IPS DF 6.9 (cell line): Measurements from ENCODE around the gene PDE7B.

ENCODE experiments used
- DNase-seq: peaks from one replicate; pipeline ENCODE4 v3.0.0-alpha.2; 2013; ENCODE audit warnings: low read depth, low spot score
- H3K27ac ChIP-seq: one replicate; pipeline ENCODE4 v1.5.1; 2013; ENCODE audit warnings: low read length, control low read depth
- H3K27me3 ChIP-seq: 2 replicates; pipeline ENCODE4 v1.6.1; 2013; ENCODE audit warnings: mild to moderate bottlenecking, low read length; ENCODE audit not compliant: control insufficient read depth, insufficient read depth
- H3K36me3 ChIP-seq: 2 replicates; pipeline ENCODE4 v1.6.1; 2013; ENCODE audit warnings: low read length; ENCODE audit not compliant: control insufficient read depth, insufficient read depth
- H3K4me1 ChIP-seq: 2 replicates; pipeline ENCODE4 v1.6.1; 2013; ENCODE audit warnings: low read length; ENCODE audit not compliant: control insufficient read depth, insufficient read depth
- H3K4me3 ChIP-seq: 2 replicates; pipeline ENCODE4 v1.5.1; 2013; ENCODE audit warnings: mild to moderate bottlenecking, low read length
- H3K9me3 ChIP-seq: 2 replicates; pipeline ENCODE4 v1.6.1; 2013; ENCODE audit warnings: low read length, inconsistent platforms; ENCODE audit not compliant: control insufficient read depth, insufficient read depth
- WGBS: extraction: QIAGEN DNeasy Blood & Tissue Kit; methylation state at CpG from one replicate; pipeline ENCODE4 v1.1.7; 2013; ENCODE audit warnings: mixed read lengths, missing lambda C conversion rate; ENCODE audit not compliant: insufficient read length, insufficient coverage; 5-methylcytosine and 5-hydroxymethylcytosine counted together

The PDE7B gene

GRCh38 chr6:135922746-135923145 is 71.2 kb downstream of the PDE7B start:
- no peaks in the 10 kb centered on the region for H3K9me3 ChIP-seq
- H3K4me3 ChIP-seq: no peak overlapping the region
- no peak for DNase-seq
- H3K27ac ChIP-seq: no peak overlapping the region
- no peaks in the 10 kb centered on the region for H3K36me3 ChIP-seq
- H3K4me1 ChIP-seq: no peaks in the 10 kb centered on the region
- H3K27me3 ChIP-seq: no peaks in the 10 kb centered on the region
- no CpG with 5 or more reads among the region's 3 CpGs for WGBS

GRCh38 chr6:135932651-135933050 is 81.2 kb downstream of the PDE7B start:
- WGBS: no CpG with 5 or more reads among the region's 4 CpGs
- Histone ChIP-seq H3K36me3 (no peaks in the 10 kb centered on the region), H3K4me1 (no peaks in the 10 kb centered on the region; the same call in 1 of the 2 replicates), H3K4me3 (no peak overlapping the region), H3K27ac (no peak overlapping the region), H3K9me3 (no peaks in the 10 kb centered on the region), H3K27me3 (no peaks in the 10 kb centered on the region)
- no peak for DNase-seq

- H3K4me1 ChIP-seq: no peaks in the 10 kb centered on the region; the same call in 1 of the 2 replicates
- H3K9me3 ChIP-seq: no peaks in the 10 kb centered on the region
- no CpG with 5 or more reads among the region's 8 CpGs for WGBS
- H3K36me3 ChIP-seq: no peaks in the 10 kb centered on the region
- no peaks in the 10 kb centered on the region for H3K27me3 ChIP-seq
- no peak overlapping the region for H3K27ac ChIP-seq
- DNase-seq: no peak
- no peak overlapping the region for H3K4me3 ChIP-seq
These were observed 84.6 kb downstream of the PDE7B start for GRCh38 chr6:135935941-135936601.

- Histone ChIP-seq H3K9me3 (no peaks in the 10 kb centered on the region), H3K27ac (no peak overlapping the region), H3K27me3 (no peaks in the 10 kb centered on the region), H3K4me3 (no peak overlapping the region), H3K4me1 (no peaks in the 10 kb centered on the region; the same call in 1 of the 2 replicates), H3K36me3 (no peaks in the 10 kb centered on the region)
- DNase-seq: no peak
- WGBS: no CpG with 5 or more reads among the region's 1 CpG
These were observed 85.1 kb downstream of the PDE7B start for GRCh38 chr6:135936606-135937005.

GRCh38 chr6:135937106-135937505 is 85.6 kb downstream of the PDE7B start:
- no peak overlapping the region for H3K27ac ChIP-seq
- H3K4me1 ChIP-seq: no peaks in the 10 kb centered on the region; the same call in 1 of the 2 replicates
- no peaks in the 10 kb centered on the region for H3K36me3 ChIP-seq
- WGBS: no CpG with 5 or more reads among the region's 6 CpGs
- H3K9me3 ChIP-seq: no peaks in the 10 kb centered on the region
- no peak for DNase-seq
- no peaks in the 10 kb centered on the region for H3K27me3 ChIP-seq
- H3K4me3 ChIP-seq: no peak overlapping the region

GRCh38 chr6:135938576-135939207 is 87.2 kb downstream of the PDE7B start:
- Histone ChIP-seq H3K4me1 (no peaks in the 10 kb centered on the region; the same call in 1 of the 2 replicates), H3K36me3 (no peaks in the 10 kb centered on the region), H3K27me3 (no peaks in the 10 kb centered on the region), H3K4me3 (no peak overlapping the region), H3K9me3 (no peaks in the 10 kb centered on the region), H3K27ac (no peak overlapping the region)
- no peak for DNase-seq
- WGBS: no CpG with 5 or more reads among the region's 9 CpGs

- Histone ChIP-seq H3K27me3 (no peaks in the 10 kb centered on the region), H3K36me3 (no peaks in the 10 kb centered on the region), H3K9me3 (no peaks in the 10 kb centered on the region), H3K4me1 (no peaks in the 10 kb centered on the region; the same call in 1 of the 2 replicates), H3K27ac (no peak overlapping the region), H3K4me3 (no peak overlapping the region)
- DNase-seq: no peak
- no CpG with 5 or more reads among the region's 7 CpGs for WGBS
These were observed 87.7 kb downstream of the PDE7B start for GRCh38 chr6:135939208-135939591.

- H3K27ac ChIP-seq: no peak overlapping the region
- DNase-seq: no peak
- no peaks in the 10 kb centered on the region for H3K9me3 ChIP-seq
- H3K4me1 ChIP-seq: no peaks in the 10 kb centered on the region
- no peak overlapping the region for H3K4me3 ChIP-seq
- no CpG with 5 or more reads among the region's 5 CpGs for WGBS
- H3K27me3 ChIP-seq: no peaks in the 10 kb centered on the region
- H3K36me3 ChIP-seq: no peaks in the 10 kb centered on the region
These were observed 89.2 kb downstream of the PDE7B start for GRCh38 chr6:135940616-135941167.

- WGBS: no CpG with 5 or more reads among the region's 1 CpG
- no peaks in the 10 kb centered on the region for H3K4me1 ChIP-seq
- no peaks in the 10 kb centered on the region for H3K9me3 ChIP-seq
- DNase-seq: no peak
- H3K4me3 ChIP-seq: no peak overlapping the region
- H3K36me3 ChIP-seq: no peaks in the 10 kb centered on the region
- H3K27ac ChIP-seq: no peak overlapping the region
- H3K27me3 ChIP-seq: no peaks in the 10 kb centered on the region
These were observed 89.9 kb downstream of the PDE7B start for GRCh38 chr6:135941275-135942025.

GRCh38 chr6:135944120-135944519 is 92.6 kb downstream of the PDE7B start:
- Histone ChIP-seq H3K9me3 (no peaks in the 10 kb centered on the region), H3K4me1 (no peaks in the 10 kb centered on the region), H3K27me3 (no peaks in the 10 kb centered on the region), H3K36me3 (no peaks in the 10 kb centered on the region), H3K27ac (no peak overlapping the region), H3K4me3 (no peak overlapping the region)
- no peak for DNase-seq
- no CpG with 5 or more reads among the region's 6 CpGs for WGBS
